GM21528 (cell line): ENCODE data around the gene HRG.
A peak's percentile ranks its signal among the peaks of the same experiment; 100 is the strongest.

Experiments used
- ATAC-seq: cut with Tn5 transposase; IDR thresholded peaks from one replicate; pipeline ENCODE4 v1.9.1; 2021; ENCODE audit warnings: mild to moderate bottlenecking, moderate library complexity; ENCODE audit not compliant: unreplicated experiment, low FRiP score

Gene HRG

GRCh38 chr3:186637686-186638085, 28.1 kb upstream of the HRG start:
- no peak for ATAC-seq

- no peak for ATAC-seq
Observed at GRCh38 chr3:186638259-186638658, 27.6 kb upstream of the HRG start.

- ATAC-seq = no peak
Observed at GRCh38 chr3:186639778-186640472, 25.9 kb upstream of the HRG start, which contains the start of gene FETUB. TSS of gene FETUB (plus strand) at chr3:186640399. CDS start at chr3:186640461, 62 bp downstream.

- no peak for ATAC-seq
Observed at GRCh38 chr3:186640473-186640818, 25.4 kb upstream of the HRG start.

GRCh38 chr3:186640929-186641328, 24.9 kb upstream of the HRG start:
- no peak for ATAC-seq

- no peak for ATAC-seq
Observed at GRCh38 chr3:186642014-186642413, 23.8 kb upstream of the HRG start.

- no peak for ATAC-seq
Observed at GRCh38 chr3:186643493-186643892, 22.3 kb upstream of the HRG start.

- ATAC-seq = no peak
Observed at GRCh38 chr3:186644683-186645082, 21.1 kb upstream of the HRG start.

- ATAC-seq = no peak
Observed at GRCh38 chr3:186646106-186646505, 19.7 kb upstream of the HRG start.

GRCh38 chr3:186646841-186647240, 19.0 kb upstream of the HRG start:
- no peak for ATAC-seq

- ATAC-seq = no peak
Observed at GRCh38 chr3:186648851-186649250, 17.0 kb upstream of the HRG start.

GRCh38 chr3:186651678-186652215, 14.1 kb upstream of the HRG start:
- no peak for ATAC-seq

- peak; percentile 98 for ATAC-seq
Observed at GRCh38 chr3:186653080-186653707, 12.6 kb upstream of the HRG start.

- no peak for ATAC-seq
Observed at GRCh38 chr3:186653984-186654383, 11.8 kb upstream of the HRG start.

- ATAC-seq = no peak
Observed at GRCh38 chr3:186663361-186664118, 2.3 kb upstream of the HRG start.

- no peak for ATAC-seq
Observed at GRCh38 chr3:186664119-186664495, 1.7 kb upstream of the HRG start.

GRCh38 chr3:186664506-186664905, 1.3 kb upstream of the HRG start:
- ATAC-seq = no peak

- no peak for ATAC-seq
Observed at GRCh38 chr3:186668426-186668825, 2.6 kb downstream of the HRG start.

- no peak for ATAC-seq
Observed at GRCh38 chr3:186669378-186670084, 3.7 kb downstream of the HRG start.

- ATAC-seq = no peak
Observed at GRCh38 chr3:186670155-186670554, 4.3 kb downstream of the HRG start.

- ATAC-seq = no peak
Observed at GRCh38 chr3:186671051-186671450, 5.2 kb downstream of the HRG start.
